C4-2B (cell line): ENCODE measurements around the gene HBZ.

Experiments used
- H3K27ac ChIP-seq: fragments of 450-650 bp; 2 replicates; pipeline ENCODE4 v1.5.1; 2017
- ZFX ChIP-seq: fragments of 450-650 bp; IDR thresholded peaks from 2 replicates; pipeline ENCODE4 v1.6.1; 2017
- TF ChIP-seq, protein P1 (sequence below): fragments of 450-650 bp; conservative IDR thresholded peaks from 2 replicates; pipeline ENCODE4 v1.5.1; 2017; ENCODE audit warnings: mild to moderate bottlenecking

HBZ gene

DNA sequence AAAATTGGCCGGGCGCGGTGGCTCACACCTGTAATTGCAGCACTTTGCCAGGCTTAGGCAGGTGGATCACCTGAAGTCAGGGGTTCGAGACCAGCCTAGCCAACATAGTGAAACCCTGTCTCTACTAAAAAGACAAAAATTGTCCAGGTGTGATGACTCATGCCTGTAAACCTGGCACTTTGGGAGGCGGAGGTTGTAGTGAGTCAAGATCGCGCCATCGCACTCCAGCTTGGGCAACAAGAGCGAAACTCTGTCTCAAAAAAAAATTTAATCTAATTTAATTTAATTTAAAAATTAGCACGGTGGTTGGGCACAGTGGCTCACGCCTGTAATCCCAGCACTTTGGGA, 26.2 kb downstream of the HBZ start:
- TF ChIP-seq, protein P1, sequence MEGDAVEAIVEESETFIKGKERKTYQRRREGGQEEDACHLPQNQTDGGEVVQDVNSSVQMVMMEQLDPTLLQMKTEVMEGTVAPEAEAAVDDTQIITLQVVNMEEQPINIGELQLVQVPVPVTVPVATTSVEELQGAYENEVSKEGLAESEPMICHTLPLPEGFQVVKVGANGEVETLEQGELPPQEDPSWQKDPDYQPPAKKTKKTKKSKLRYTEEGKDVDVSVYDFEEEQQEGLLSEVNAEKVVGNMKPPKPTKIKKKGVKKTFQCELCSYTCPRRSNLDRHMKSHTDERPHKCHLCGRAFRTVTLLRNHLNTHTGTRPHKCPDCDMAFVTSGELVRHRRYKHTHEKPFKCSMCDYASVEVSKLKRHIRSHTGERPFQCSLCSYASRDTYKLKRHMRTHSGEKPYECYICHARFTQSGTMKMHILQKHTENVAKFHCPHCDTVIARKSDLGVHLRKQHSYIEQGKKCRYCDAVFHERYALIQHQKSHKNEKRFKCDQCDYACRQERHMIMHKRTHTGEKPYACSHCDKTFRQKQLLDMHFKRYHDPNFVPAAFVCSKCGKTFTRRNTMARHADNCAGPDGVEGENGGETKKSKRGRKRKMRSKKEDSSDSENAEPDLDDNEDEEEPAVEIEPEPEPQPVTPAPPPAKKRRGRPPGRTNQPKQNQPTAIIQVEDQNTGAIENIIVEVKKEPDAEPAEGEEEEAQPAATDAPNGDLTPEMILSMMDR = no peak
- no peak for TF ChIP-seq ZFX
- H3K27ac ChIP-seq = no peak overlapping the region

GRCh38 chr16:179211-180092, 27.0 kb downstream of the HBZ start:
- no peak overlapping the region; the same call in 1 of the 2 replicates for H3K27ac ChIP-seq
- no peak for TF ChIP-seq ZFX
- TF ChIP-seq, protein P1 = no peak

DNA sequence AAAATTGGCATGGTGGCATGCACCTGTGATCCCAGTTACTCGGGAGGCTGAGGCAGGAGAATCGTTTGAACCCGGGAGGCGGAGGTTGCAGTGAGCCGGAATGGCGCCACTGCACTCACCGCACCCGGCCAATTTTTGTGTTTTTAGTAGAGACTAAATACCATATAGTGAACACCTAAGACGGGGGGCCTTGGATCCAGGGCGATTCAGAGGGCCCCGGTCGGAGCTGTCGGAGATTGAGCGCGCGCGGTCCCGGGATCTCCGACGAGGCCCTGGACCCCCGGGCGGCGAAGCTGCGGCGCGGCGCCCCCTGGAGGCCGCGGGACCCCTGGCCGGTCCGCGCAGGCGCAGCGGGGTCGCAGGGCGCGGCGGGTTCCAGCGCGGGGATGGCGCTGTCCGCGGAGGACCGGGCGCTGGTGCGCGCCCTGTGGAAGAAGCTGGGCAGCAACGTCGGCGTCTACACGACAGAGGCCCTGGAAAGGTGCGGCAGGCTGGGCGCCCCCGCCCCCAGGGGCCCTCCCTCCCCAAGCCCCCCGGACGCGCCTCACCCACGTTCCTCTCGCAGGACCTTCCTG, 27.7 kb downstream of the HBZ start, which contains the start of gene HBQ1:
TSS of gene HBQ1 (plus strand) at position 359 of the 575 bp plus-strand sequence. CDS start at position 387, 28 bp downstream.
- peak within 1 kb of the TSS; percentile 70 for H3K27ac ChIP-seq
- TF ChIP-seq, protein P1 = peak; percentile 83
- TF ChIP-seq ZFX = no peak

GRCh38 chr16:180681-181564, 28.5 kb downstream of the HBZ start:
- TF ChIP-seq, protein P1 = no peak
- peak; percentile 42; the same call in 1 of the 2 replicates for TF ChIP-seq ZFX
- peak overlapping the region; percentile 70 for H3K27ac ChIP-seq

- TF ChIP-seq ZFX = no peak
- TF ChIP-seq, protein P1 = peak; percentile 98
- peak overlapping the region; percentile 70 for H3K27ac ChIP-seq
Observed at GRCh38 chr16:181565-182021, 29.1 kb downstream of the HBZ start.

GRCh38 chr16:183005-183404, 30.6 kb downstream of the HBZ start:
- H3K27ac ChIP-seq = no peak overlapping the region
- no peak for TF ChIP-seq ZFX
- TF ChIP-seq, protein P1 = no peak
